K562 (cell line): ENCODE results near the gene POT1. TPM values are rescaled to one million over a fixed set of nuclear protein-coding genes. Genes with fewer than 3 reads are reported as not detected.

Experiments
- CEBPG ChIP-seq, 3 experiments: fragments of 200-800 bp in 1 of 3; sonication (Bioruptor generic) in 1 of 3; sonication (generic) in 1 of 3; formaldehyde crosslinking in 1 of 3; IDR thresholded peaks in 2 of 3; conservative IDR thresholded peaks in 1 of 3; 2 replicates each; pipeline versions ENCODE4 v1.6.1 to v1.8.0; 2016 to 2022; ENCODE audit warnings: missing compliant biosample characterization in 2 of 3, missing genetic modification characterization in 2 of 3, mild to moderate bottlenecking in 1 of 3, missing genetic modification reagents in 1 of 3
- CHD7 ChIP-seq: fragments of 200-600 bp; sonication (generic); IDR thresholded peaks from one replicate; pipeline ENCODE4 v1.6.1; 2012; ENCODE audit warnings: mild to moderate bottlenecking, low read depth, low read length, inconsistent platforms
- GTF2B ChIP-seq: IDR thresholded peaks from 2 replicates; pipeline ENCODE4 v1.6.1; 2011; ENCODE audit not compliant: insufficient read length; ENCODE audit errors: extremely low read depth
- MCM3 ChIP-seq: fragments of 450-650 bp; IDR thresholded peaks from 2 replicates; pipeline ENCODE4 v1.6.1; 2016
- NR2F6 ChIP-seq: fragments of 450-650 bp; formaldehyde crosslinking; IDR thresholded peaks from 2 replicates; pipeline ENCODE4 v1.4.0; 2020; ENCODE audit warnings: mild to moderate bottlenecking
- PYGO2 ChIP-seq: fragments of 450-650 bp; IDR thresholded peaks from 2 replicates; pipeline ENCODE4 v1.6.1; 2016; ENCODE audit warnings: mild to moderate bottlenecking, missing genetic modification characterization, moderate library complexity, missing compliant biosample characterization
- RBM15 ChIP-seq: fragments of 200-400 bp; formaldehyde crosslinking; IDR thresholded peaks from 2 replicates; pipeline ENCODE4 v1.6.1; 2018; ENCODE audit warnings: mild to moderate bottlenecking, low read length, moderate library complexity; ENCODE audit not compliant: insufficient read depth
- SFPQ ChIP-seq: fragments of 200-400 bp; formaldehyde crosslinking; IDR thresholded peaks from 2 replicates; pipeline ENCODE4 v1.6.1; 2017; ENCODE audit warnings: mild to moderate bottlenecking, low read depth, low read length, moderate library complexity
- TEAD2 ChIP-seq: fragments of 450-650 bp; IDR thresholded peaks from 2 replicates; pipeline ENCODE4 v1.6.1; 2016; ENCODE audit warnings: missing genetic modification characterization, control low read depth, missing compliant biosample characterization
- TSC22D4 ChIP-seq: fragments of 450-650 bp; IDR thresholded peaks from 2 replicates; pipeline ENCODE4 v1.6.1; 2016; ENCODE audit warnings: missing genetic modification characterization, missing biosample characterization, control low read depth
- ZNF175 ChIP-seq: fragments of 200-800 bp; sonication (Bioruptor generic); IDR thresholded peaks from 2 replicates; pipeline ENCODE4 v1.6.1; 2016; ENCODE audit warnings: low read depth, mild to moderate bottlenecking, missing genetic modification characterization, missing compliant biosample characterization
- polyA plus RNA-seq, 8 experiments: library from polyadenylated mRNA; depleted of rRNA in 4 of 8; stranded (reverse) in 5 of 8; unstranded in 3 of 8; fragments of >200 nt; fragmentation: Nextera tagmentation in 2 of 8; fragmentation: Illumina TruSeq in 1 of 8; extraction: Ambion mirVana in 2 of 8; extraction: Trizol in 1 of 8; gene quantifications; 2 replicates each; pipeline versions ENCODE4 v1.2.1 to v1.2.3, GENCODE V29; 2011 to 2014; ENCODE audit warnings: inconsistent platforms in 1 of 8, missing spikeins in 1 of 8
- total RNA-seq, 7 experiments: library from RNA; depleted of rRNA in 6 of 7; stranded (reverse); fragments of >200 nt in 6 of 7; fragmentation: Illumina TruSeq in 2 of 7; extraction: Trizol in 2 of 7; gene quantifications; 2 replicates each; pipeline versions ENCODE4 v1.2.1 to v1.2.3, GENCODE V29; 2011 to 2021; ENCODE audit warnings: low replicate concordance in 1 of 7

POT1 gene
- total and polyA plus RNA-seq, 9 of the 15 experiments (the other 6 are each of a cell fraction or from before 2014, with no cell fraction given) = 37.9 to 140 (median 63.6) TPM

GRCh38 chr7:124965553-124965952 is 35.9 kb upstream of the POT1 start (continued):
- no peak for TF ChIP-seq RBM15
- no peak for TF ChIP-seq GTF2B
- TF ChIP-seq SFPQ = no peak
- no peak for TF ChIP-seq TSC22D4
- TF ChIP-seq MCM3 = no peak
- no peak for TF ChIP-seq CHD7
- TF ChIP-seq CEBPG (CRISPR knock-in tag; IDR thresholded peaks at IDR 0.05) = no peak
- TF ChIP-seq CEBPG (tag; conservative IDR thresholded peaks at IDR 0.05 in 1 of 2, IDR thresholded peaks at IDR 0.05 in 1 of 2) = no peak
- TF ChIP-seq NR2F6 (CRISPR knock-in tag) = no peak
- TF ChIP-seq ZNF175 (CRISPR knock-in tag) = 0 out of 2 replicates have a peak, but pooled peaks have one; percentile 39
- no peak for TF ChIP-seq TEAD2 (tag)
- no peak for TF ChIP-seq PYGO2
